Calu3 (cell line): ENCODE results near the gene GIT1. TPM values are rescaled to one million over a fixed set of nuclear protein-coding genes. Genes with fewer than 3 reads are reported as not detected.
"Not testable (repeated sequence)": the region's sequence is repeated elsewhere in the genome, so short reads cannot be mapped to it uniquely, and the experiment has no call there.

Experiments used
- BruUV-seq: library from RNA; stranded (reverse); fragments of 400-500 nt; replicated peaks from 2 replicates; lab custom pipeline; 2021; lab: Mats Ljungman, UMichigan
- CTCF ChIA-PET: fragments of 300-600 bp; sonication (Branson Sonifier 250); formaldehyde crosslinking; loops from one replicate; lab custom pipeline; 2022; ENCODE audit warnings: antibody characterized with exemption; lab: Charles Lee
- DNase-seq: peaks from one replicate; pipeline ENCODE4 v3.0.0; 2022
- H3K27ac Mint-ChIP-seq: one replicate; pipeline ENCODE4 v1.8.0; 2022; ENCODE audit warnings: mixed read lengths; ENCODE audit not compliant: unreplicated experiment
- H3K27me3 Mint-ChIP-seq: one replicate; pipeline ENCODE4 v1.8.0; 2022; ENCODE audit warnings: mixed read lengths; ENCODE audit not compliant: unreplicated experiment
- H3K36me3 Mint-ChIP-seq: one replicate; pipeline ENCODE4 v1.8.0; 2022; ENCODE audit warnings: mild to moderate bottlenecking, moderate library complexity, mixed read lengths; ENCODE audit not compliant: insufficient read depth, unreplicated experiment
- H3K4me1 Mint-ChIP-seq: one replicate; pipeline ENCODE4 v1.8.0; 2022; ENCODE audit warnings: mild to moderate bottlenecking, low read depth, mixed read lengths; ENCODE audit not compliant: unreplicated experiment
- H3K4me3 Mint-ChIP-seq: one replicate; pipeline ENCODE4 v1.8.0; 2022; ENCODE audit warnings: mild to moderate bottlenecking, low read depth, moderate library complexity, mixed read lengths; ENCODE audit not compliant: unreplicated experiment
- H3K9me3 Mint-ChIP-seq: one replicate; pipeline ENCODE4 v1.8.0; 2022; ENCODE audit warnings: low read depth, mixed read lengths; ENCODE audit not compliant: unreplicated experiment
- intact Hi-C: fragments of 100-400 bp; cut with micrococcal nuclease; formaldehyde crosslinking; loops from one replicate; pipeline ENCODE4 v1.10.0; 2022; ENCODE audit not compliant: unreplicated experiment
- total RNA-seq: library from RNA; stranded (reverse); gene quantifications from 2 replicates; pipeline ENCODE4 v1.2.3, GENCODE V29; 2022
- TF ChIP-seq, protein P1 (sequence below): fragments of 200-600 bp; IDR thresholded peaks from one replicate; pipeline ENCODE4 v1.8.0; 2022; ENCODE audit warnings: antibody characterized with exemption; ENCODE audit not compliant: unreplicated experiment

Gene GIT1
- total RNA-seq, 1 experiment from 2014 or later: 47.7 TPM

DNA sequence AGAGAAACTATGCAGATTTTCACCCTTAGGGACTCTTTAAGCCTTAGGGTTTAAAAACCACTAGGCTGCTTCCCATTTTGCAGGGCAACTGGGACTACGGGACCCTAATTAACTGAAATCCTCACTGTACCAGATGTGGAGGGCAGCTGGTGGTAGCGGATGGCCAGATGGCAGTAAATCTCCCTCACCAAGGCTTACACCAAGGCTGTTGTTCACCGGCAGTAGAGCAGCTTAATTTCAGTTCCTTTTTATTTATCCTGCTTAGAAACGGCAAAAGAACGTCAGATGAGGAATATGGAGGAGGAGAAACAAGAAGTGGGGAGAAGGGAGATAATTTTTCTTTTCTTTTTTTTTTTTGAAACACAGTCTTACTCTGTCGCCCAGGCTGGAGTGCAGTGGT lies 29.1 kb downstream of the GIT1 start:
- intact Hi-C loops: no loop called here
- DNase-seq: no peak
- no TSS peak for BruUV-seq
- CTCF ChIA-PET: interaction anchor here (1.0 kb wide), 1 partner anchor 57 kb away, joined by 5 read pairs; no protein-coding TSS in a partner anchor
- no peaks in the 10 kb centered on the region for H3K27me3 Mint-ChIP-seq
- TF ChIP-seq, protein P1, sequence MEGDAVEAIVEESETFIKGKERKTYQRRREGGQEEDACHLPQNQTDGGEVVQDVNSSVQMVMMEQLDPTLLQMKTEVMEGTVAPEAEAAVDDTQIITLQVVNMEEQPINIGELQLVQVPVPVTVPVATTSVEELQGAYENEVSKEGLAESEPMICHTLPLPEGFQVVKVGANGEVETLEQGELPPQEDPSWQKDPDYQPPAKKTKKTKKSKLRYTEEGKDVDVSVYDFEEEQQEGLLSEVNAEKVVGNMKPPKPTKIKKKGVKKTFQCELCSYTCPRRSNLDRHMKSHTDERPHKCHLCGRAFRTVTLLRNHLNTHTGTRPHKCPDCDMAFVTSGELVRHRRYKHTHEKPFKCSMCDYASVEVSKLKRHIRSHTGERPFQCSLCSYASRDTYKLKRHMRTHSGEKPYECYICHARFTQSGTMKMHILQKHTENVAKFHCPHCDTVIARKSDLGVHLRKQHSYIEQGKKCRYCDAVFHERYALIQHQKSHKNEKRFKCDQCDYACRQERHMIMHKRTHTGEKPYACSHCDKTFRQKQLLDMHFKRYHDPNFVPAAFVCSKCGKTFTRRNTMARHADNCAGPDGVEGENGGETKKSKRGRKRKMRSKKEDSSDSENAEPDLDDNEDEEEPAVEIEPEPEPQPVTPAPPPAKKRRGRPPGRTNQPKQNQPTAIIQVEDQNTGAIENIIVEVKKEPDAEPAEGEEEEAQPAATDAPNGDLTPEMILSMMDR: no peak
- H3K27ac Mint-ChIP-seq: no peak overlapping the region
- H3K36me3 Mint-ChIP-seq: peaks cover 23% of the 10 kb centered on the region
- no peaks in the 10 kb centered on the region for H3K9me3 Mint-ChIP-seq
- H3K4me3 Mint-ChIP-seq: no peak overlapping the region
- peaks cover 19% of the 10 kb centered on the region for H3K4me1 Mint-ChIP-seq

DNA sequence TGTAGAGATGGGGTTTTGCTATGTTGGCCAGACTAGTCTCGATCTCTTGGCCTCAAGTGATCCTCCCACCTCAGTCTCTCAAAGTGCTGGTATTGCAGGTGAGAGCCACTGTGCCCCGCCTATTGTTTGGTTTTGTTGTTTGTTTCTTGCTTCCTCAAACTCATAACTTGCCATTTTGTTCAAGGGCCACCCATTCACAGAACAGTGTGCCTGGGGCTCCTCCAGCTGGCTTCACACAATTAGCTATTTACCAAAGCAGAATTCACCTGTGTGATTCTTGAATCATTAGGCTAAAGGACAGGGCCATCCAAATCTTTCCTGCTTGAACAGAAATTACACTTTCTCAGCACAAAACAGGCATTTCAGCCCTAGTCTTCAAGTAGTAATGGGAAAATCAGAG lies 29.8 kb downstream of the GIT1 start:
- CTCF ChIA-PET: interaction anchor here (1.0 kb wide), 1 partner anchor 58 kb away, joined by 5 read pairs; no protein-coding TSS in a partner anchor
- H3K4me1 Mint-ChIP-seq: peaks cover 19% of the 10 kb centered on the region
- no peaks in the 10 kb centered on the region for H3K27me3 Mint-ChIP-seq
- TF ChIP-seq, protein P1: no peak
- intact Hi-C loops: no loop called here
- no peaks in the 10 kb centered on the region for H3K9me3 Mint-ChIP-seq
- BruUV-seq: no TSS peak
- H3K4me3 Mint-ChIP-seq: no peak overlapping the region
- no peak for DNase-seq
- no peak overlapping the region for H3K27ac Mint-ChIP-seq
- H3K36me3 Mint-ChIP-seq: peaks cover 23% of the 10 kb centered on the region

DNA sequence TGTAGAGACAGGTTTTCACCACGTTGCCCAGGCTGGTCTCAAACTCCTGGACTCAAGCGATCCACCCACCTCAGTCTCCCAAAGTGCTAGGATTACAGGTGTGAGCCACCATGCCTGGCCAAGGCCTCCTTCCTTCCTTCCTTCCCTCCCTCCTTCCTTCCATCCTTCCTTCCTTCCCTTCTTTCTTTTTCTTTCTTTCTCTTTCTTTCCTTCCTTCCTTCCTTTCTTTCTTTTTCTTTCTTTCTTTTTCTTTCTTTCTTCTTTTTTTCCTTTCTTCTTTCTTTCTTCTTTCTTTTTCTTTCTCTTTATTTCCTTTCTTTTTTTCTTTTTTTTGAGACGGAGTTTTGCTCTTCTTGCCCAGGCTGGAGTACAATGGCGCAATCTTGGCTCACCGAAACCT lies 31.3 kb downstream of the GIT1 start:
- intact Hi-C loops, DNase-seq, H3K4me3 Mint-ChIP-seq, H3K27ac Mint-ChIP-seq, BruUV-seq, H3K27me3 Mint-ChIP-seq, H3K9me3 Mint-ChIP-seq, CTCF ChIA-PET: not testable (repeated sequence)
- H3K36me3 Mint-ChIP-seq: peaks cover 23% of the 10 kb centered on the region
- peaks cover 19% of the 10 kb centered on the region for H3K4me1 Mint-ChIP-seq

DNA sequence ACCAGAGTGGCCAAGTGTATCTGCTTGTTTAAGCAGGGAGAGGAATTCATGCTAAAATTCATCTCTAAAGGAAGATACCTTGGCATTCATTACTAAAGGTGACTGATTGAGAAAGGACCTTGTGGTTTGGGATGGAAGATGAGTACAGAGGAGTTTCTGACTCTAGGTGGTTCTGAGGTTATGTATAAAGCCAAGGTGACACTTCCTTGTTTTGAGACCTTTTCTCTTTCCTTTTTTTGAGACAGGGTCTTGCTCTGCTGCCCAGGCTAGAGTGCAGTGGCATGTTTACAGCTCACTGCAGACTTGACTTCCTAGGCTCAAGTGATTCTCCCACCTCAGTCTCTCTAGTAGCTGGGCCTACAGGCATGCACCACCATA lies 31.7 kb downstream of the GIT1 start:
- Mint-ChIP-seq H3K27ac (no peak overlapping the region), H3K36me3 (peaks cover 19% of the 10 kb centered on the region), H3K4me3 (no peak overlapping the region), H3K4me1 (peaks cover 19% of the 10 kb centered on the region), H3K9me3 (no peaks in the 10 kb centered on the region), H3K27me3 (no peaks in the 10 kb centered on the region)
- DNase-seq: no peak
- TF ChIP-seq, protein P1: no peak
- CTCF ChIA-PET: no interaction called here
- BruUV-seq: no TSS peak
- intact Hi-C loops: no loop called here

DNA sequence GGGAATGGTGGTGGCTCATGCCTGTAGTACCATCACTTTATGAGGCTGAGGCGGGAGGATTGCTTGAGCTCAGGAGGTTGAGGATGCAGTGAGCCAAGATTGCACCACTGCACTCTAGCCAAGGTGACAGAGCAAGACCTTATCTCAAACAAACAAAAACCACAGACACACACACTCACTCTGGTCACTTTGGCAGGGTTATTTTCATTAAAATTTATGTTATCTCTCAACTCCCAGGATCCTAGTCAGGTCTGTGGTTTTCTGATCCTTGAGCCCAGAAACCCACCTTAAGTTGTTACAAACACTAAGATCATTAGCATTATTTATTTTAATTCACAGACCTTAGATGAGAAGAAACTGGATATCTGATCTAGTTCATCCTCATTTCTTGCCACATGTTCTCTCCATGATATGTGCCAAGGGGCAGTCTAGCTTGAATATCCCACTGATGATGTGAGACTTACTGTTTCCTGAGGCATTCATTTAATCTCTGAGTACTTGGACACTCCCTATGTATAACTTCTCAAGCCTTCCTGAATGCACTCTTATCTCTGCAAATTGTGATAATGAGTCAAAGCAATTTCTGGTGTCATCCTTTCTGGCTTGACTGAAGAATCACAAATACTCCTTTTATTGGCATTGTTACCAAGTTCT lies 32.2 kb downstream of the GIT1 start:
- Mint-ChIP-seq H3K9me3 (no peaks in the 10 kb centered on the region), H3K27ac (no peak overlapping the region), H3K36me3 (peaks cover 14% of the 10 kb centered on the region), H3K27me3 (no peaks in the 10 kb centered on the region), H3K4me1 (peaks cover 19% of the 10 kb centered on the region), H3K4me3 (no peak overlapping the region)
- no TSS peak for BruUV-seq
- no peak for DNase-seq
- CTCF ChIA-PET: interaction anchor here (1.7 kb wide), 1 partner anchor 10 kb away, joined by 5 read pairs; the partner anchor contains the start of gene ABHD15
- TF ChIP-seq, protein P1: no peak
- intact Hi-C loops: no loop called here
